HepG2 (cell line): ENCODE measurements around the gene C2orf81. TPM values are rescaled to one million over a fixed set of nuclear protein-coding genes. Genes with fewer than 3 reads are reported as not detected.
A peak's percentile ranks its signal among the peaks of the same experiment; 100 is the strongest.

ENCODE experiments used
- AGO2 ChIP-seq: fragments of 200-400 bp; formaldehyde crosslinking; optimal IDR thresholded peaks from 2 replicates; pipeline ENCODE3; 2017; ENCODE audit warnings: mild to moderate bottlenecking, low read depth, low read length, moderate library complexity
- ARNT ChIP-seq: fragments of 450-650 bp; IDR thresholded peaks from 2 replicates; pipeline ENCODE4 v1.6.1; 2017
- BCL6 ChIP-seq: IDR thresholded peaks from 2 replicates; pipeline ENCODE4 v1.6.1; 2016; ENCODE audit warnings: missing genetic modification reagents, missing compliant biosample characterization
- CBX2 ChIP-seq, 2 experiments: fragments of 200-600 bp in 1 of 2; sonication (generic); formaldehyde crosslinking in 1 of 2; IDR thresholded peaks; 2 replicates each; pipeline versions ENCODE4 v1.7.0 to v1.8.1; 2018 to 2022; ENCODE audit warnings: low read depth in 2 of 2, low read length in 1 of 2, mild to moderate bottlenecking in 1 of 2, missing genetic modification reagents in 1 of 2
- HNF4A ChIP-seq: sonication (generic); formaldehyde crosslinking; IDR thresholded peaks from 2 replicates; pipeline ENCODE4 v1.4.0; 2020; ENCODE audit warnings: missing genetic modification reagents
- HNRNPL ChIP-seq: fragments of 200-400 bp; formaldehyde crosslinking; IDR thresholded peaks from 2 replicates; pipeline ENCODE4 v1.6.1; 2017; ENCODE audit warnings: mild to moderate bottlenecking, low read depth, low read length
- KAT7 ChIP-seq: IDR thresholded peaks from 2 replicates; pipeline ENCODE4 v1.6.1; 2018; ENCODE audit warnings: borderline replicate concordance, missing compliant biosample characterization
- NCOA5 ChIP-seq: sonication (generic); formaldehyde crosslinking; IDR thresholded peaks from 2 replicates; pipeline ENCODE4 v1.4.0; 2020; ENCODE audit warnings: missing genetic modification reagents
- RFX1 ChIP-seq: fragments of 450-650 bp; IDR thresholded peaks from 2 replicates; pipeline ENCODE4 v1.6.1; 2017
- SNRNP70 ChIP-seq: fragments of 200-400 bp; formaldehyde crosslinking; IDR thresholded peaks from 2 replicates; pipeline ENCODE4 v1.6.1; 2017; ENCODE audit warnings: mild to moderate bottlenecking, low read depth, low read length, moderate library complexity
- TCF7 ChIP-seq: sonication (generic); IDR thresholded peaks from 2 replicates; pipeline ENCODE4 v1.6.1; 2016; ENCODE audit warnings: antibody characterized with exemption, low read depth
- ZBTB38 ChIP-seq: sonication (generic); formaldehyde crosslinking; IDR thresholded peaks from 2 replicates; pipeline ENCODE4 v1.5.1; 2020; ENCODE audit warnings: mild to moderate bottlenecking, missing genetic modification reagents
- ZBTB42 ChIP-seq: sonication (generic); formaldehyde crosslinking; IDR thresholded peaks from 2 replicates; pipeline ENCODE4 v1.5.0; 2020; ENCODE audit warnings: mild to moderate bottlenecking, missing genetic modification reagents
- ZFP36L1 ChIP-seq: sonication (generic); formaldehyde crosslinking; IDR thresholded peaks from 2 replicates; pipeline ENCODE4 v1.8.0; 2022; ENCODE audit warnings: mild to moderate bottlenecking, missing genetic modification reagents, moderate library complexity
- ZFP62 ChIP-seq: sonication (generic); formaldehyde crosslinking; IDR thresholded peaks from 2 replicates; pipeline ENCODE4 v1.4.0; 2020; ENCODE audit warnings: missing genetic modification reagents
- ZFX ChIP-seq: sonication (generic); formaldehyde crosslinking; IDR thresholded peaks from 2 replicates; pipeline ENCODE4 v1.4.0; 2020; ENCODE audit warnings: mild to moderate bottlenecking, low read depth, missing genetic modification reagents, moderate library complexity
- ZMYM3 ChIP-seq: sonication (generic); formaldehyde crosslinking; IDR thresholded peaks from 2 replicates; pipeline ENCODE4 v1.5.1; 2020; ENCODE audit warnings: mild to moderate bottlenecking, missing genetic modification reagents
- ZMYM4 ChIP-seq: sonication (generic); formaldehyde crosslinking; IDR thresholded peaks from 2 replicates; pipeline ENCODE4 v1.8.1; 2023; ENCODE audit warnings: mild to moderate bottlenecking, missing genetic modification reagents
- ZNF318 ChIP-seq: sonication (generic); formaldehyde crosslinking; IDR thresholded peaks from 2 replicates; pipeline ENCODE4 v1.4.0; 2020; ENCODE audit warnings: mild to moderate bottlenecking, missing genetic modification reagents
- ZNF564 ChIP-seq: sonication (generic); formaldehyde crosslinking; IDR thresholded peaks from 2 replicates; pipeline ENCODE4 v1.8.1; 2023; ENCODE audit warnings: mild to moderate bottlenecking, missing genetic modification reagents
- ZNF782 ChIP-seq: sonication (generic); formaldehyde crosslinking; IDR thresholded peaks from 2 replicates; pipeline ENCODE4 v1.4.0; 2020; ENCODE audit warnings: missing genetic modification reagents, mild to moderate bottlenecking, borderline replicate concordance
- ZNF850 ChIP-seq: sonication (generic); formaldehyde crosslinking; conservative IDR thresholded peaks from 2 replicates; pipeline ENCODE4 v1.9.0; 2021; ENCODE audit warnings: mild to moderate bottlenecking, missing genetic modification reagents
- polyA plus RNA-seq, 8 experiments: library from polyadenylated mRNA; depleted of rRNA in 3 of 8; stranded (reverse) in 7 of 8; unstranded in 1 of 8; fragments of >200 nt; fragmentation: Illumina TruSeq in 4 of 8; extraction: Trizol in 4 of 8; gene quantifications; 2 replicates each; pipeline versions ENCODE4 v1.2.1 to v1.2.3, GENCODE V29; 2011 to 2016; ENCODE audit warnings: low read depth in 4 of 8, missing spikeins in 1 of 8, mixed read lengths in 1 of 8; ENCODE audit not compliant: insufficient read depth in 1 of 8
- total RNA-seq, 5 experiments: library from RNA; depleted of rRNA; stranded (reverse); fragments of >200 nt; fragmentation: Illumina TruSeq; extraction: Trizol; gene quantifications; 2 replicates each; pipeline ENCODE4 v1.2.3, GENCODE V29; 2016; ENCODE audit warnings: low read depth in 1 of 5
- TF ChIP-seq, protein P1 (sequence below): sonication (generic); formaldehyde crosslinking; IDR thresholded peaks from 2 replicates; pipeline ENCODE4 v1.8.0; 2022; ENCODE audit warnings: missing genetic modification reagents, mild to moderate bottlenecking, inconsistent platforms, borderline replicate concordance

The C2orf81 gene
- total and polyA plus RNA-seq, 2 of the 13 experiments (the other 11 are each of a cell fraction or from before 2014, with no cell fraction given): 0.15 to 0.17 TPM

DNA sequence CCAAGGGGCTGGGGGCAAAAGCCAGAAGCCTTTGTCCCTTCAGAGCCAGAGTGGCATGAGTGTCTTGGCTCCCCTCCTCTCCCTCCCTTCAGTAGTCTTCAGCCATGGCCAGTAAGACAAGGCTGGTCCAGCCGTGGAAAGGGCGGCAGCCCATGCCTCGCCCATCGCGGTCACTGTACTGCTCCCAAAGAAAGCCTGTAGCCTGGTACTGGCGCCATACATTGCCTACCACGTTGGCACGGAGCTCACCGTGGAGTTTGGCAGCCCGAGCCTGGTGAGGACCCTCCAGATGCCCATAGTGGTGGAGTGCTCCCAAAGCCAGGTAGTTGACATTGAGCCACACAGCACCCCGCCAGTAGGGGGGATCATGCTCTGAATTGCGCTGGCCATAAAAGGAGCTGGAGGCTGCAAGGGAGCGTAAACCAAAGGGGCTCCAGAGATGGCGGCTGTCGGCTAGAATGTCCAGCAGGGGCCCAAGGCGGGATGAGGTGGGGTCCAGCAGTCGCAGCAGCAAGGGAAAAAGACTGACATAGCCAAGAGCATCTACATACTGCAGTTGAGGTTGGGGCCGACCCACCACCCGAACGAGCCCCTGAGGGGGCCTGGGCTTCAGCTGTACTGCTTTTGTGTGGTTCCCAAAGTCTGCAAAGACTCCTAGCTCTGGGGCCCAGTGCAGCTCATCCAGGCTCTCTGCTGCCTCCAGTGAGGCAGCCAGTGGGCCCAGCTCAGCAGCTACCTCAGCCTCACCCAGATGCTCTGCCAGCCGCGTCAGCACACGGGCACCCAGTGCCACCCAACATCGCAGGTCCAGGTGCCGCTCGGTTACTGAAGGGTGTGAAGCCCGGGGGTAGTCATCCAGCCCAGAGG lies 40.0 kb upstream of the C2orf81 start (continued):
- TF ChIP-seq ZNF318 (CRISPR knock-in tag) (no peak), AGO2 (peak; percentile 97), ZFX (CRISPR knock-in tag) (no peak), KAT7 (no peak), ARNT (no peak), ZMYM3 (no peak), ZFP36L1 (no peak), ZBTB38 (CRISPR knock-in tag) (peak; percentile 81), ZNF564 (CRISPR knock-in tag) (no peak), ZNF782 (CRISPR knock-in tag) (no peak), SNRNP70 (no peak), ZBTB42 (CRISPR knock-in tag) (no peak), HNF4A (CRISPR knock-in tag) (no peak), RFX1 (no peak), HNRNPL (peak; percentile 48; the same call in 1 of the 2 replicates), CBX2 (IDR thresholded peaks at IDR 0.05; ENCODE audit: low read depth, low read length) (no peak), CBX2 (CRISPR knock-in tag; IDR thresholded peaks at IDR 0.05; ENCODE audit: low read depth) (no peak), ZFP62 (CRISPR knock-in tag) (no peak), TCF7 (no peak), ZMYM4 (CRISPR knock-in tag) (no peak), NCOA5 (no peak), BCL6 (no peak), ZNF850 (CRISPR knock-in tag) (no peak)
- TF ChIP-seq, protein P1, sequence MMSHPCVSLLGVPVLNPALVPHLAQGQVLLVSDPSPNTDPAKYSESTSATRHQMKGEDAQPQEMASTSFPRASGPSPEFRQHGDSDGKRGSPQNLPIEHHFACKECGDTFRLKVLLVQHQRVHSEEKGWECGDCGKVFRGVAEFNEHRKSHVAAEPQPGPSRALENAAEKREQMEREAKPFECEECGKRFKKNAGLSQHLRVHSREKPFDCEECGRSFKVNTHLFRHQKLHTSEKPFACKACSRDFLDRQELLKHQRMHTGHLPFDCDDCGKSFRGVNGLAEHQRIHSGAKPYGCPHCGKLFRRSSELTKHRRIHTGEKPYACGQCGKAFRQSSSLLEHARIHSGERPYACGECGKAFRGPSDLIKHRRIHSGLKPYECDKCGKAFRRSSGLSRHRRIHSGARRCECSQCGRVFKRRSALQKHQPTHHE (CRISPR knock-in tag): no peak
